ENCODE results near the gene PM20D1.

DNA sequence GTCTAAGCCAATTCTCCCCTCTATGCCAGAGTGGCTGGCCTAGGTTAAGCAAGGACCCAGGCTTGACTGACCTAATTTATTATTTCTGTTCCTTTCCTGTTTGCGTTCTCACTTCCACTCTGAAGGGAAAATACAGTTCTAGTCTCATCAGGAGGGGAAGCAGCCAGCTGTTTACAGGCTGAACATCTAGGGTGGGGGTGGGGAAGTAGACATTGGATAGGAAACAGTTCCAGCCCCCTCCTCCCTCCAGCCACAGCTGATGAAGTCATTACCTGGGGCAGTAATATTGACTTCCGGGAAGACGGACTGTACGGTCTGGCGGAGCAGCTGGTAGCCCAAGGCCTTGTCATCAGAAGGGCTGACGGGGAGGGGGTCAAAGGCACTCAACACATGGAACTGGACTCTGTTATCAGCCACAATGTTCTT is 17.6 kb downstream of the PM20D1 start:
- TF ChIP-seq, protein P1, sequence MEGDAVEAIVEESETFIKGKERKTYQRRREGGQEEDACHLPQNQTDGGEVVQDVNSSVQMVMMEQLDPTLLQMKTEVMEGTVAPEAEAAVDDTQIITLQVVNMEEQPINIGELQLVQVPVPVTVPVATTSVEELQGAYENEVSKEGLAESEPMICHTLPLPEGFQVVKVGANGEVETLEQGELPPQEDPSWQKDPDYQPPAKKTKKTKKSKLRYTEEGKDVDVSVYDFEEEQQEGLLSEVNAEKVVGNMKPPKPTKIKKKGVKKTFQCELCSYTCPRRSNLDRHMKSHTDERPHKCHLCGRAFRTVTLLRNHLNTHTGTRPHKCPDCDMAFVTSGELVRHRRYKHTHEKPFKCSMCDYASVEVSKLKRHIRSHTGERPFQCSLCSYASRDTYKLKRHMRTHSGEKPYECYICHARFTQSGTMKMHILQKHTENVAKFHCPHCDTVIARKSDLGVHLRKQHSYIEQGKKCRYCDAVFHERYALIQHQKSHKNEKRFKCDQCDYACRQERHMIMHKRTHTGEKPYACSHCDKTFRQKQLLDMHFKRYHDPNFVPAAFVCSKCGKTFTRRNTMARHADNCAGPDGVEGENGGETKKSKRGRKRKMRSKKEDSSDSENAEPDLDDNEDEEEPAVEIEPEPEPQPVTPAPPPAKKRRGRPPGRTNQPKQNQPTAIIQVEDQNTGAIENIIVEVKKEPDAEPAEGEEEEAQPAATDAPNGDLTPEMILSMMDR (IDR thresholded peaks at IDR 0.05): no peak
- TF ChIP-seq POLR2A (IDR thresholded peaks at IDR 0.05): no peak

All from body of pancreas (tissue), 4 donors.